Gastrocnemius medialis (tissue), 4 donors: Measurements from ENCODE around the gene PAPOLA.

Source experiments
- CTCF ChIP-seq, 5 experiments: fragments of 450-650 bp in 3 of 5; fragments of 200-600 bp in 2 of 5; sonication (generic) in 2 of 5; IDR thresholded peaks in 4 of 5; conservative IDR thresholded peaks in 1 of 5; 1 replicate in 4 of 5; 2 replicates in 1 of 5; pipeline ENCODE4 v1.5.1; 2016 to 2019; ENCODE audit warnings: antibody characterized with exemption in 5 of 5, mild to moderate bottlenecking in 3 of 5, moderate library complexity in 3 of 5
- POLR2A ChIP-seq, 2 donors: fragments of 450-650 bp; IDR thresholded peaks; one replicate each; pipeline ENCODE4 v1.6.1; 2017; ENCODE audit warnings: antibody characterized with exemption in 2 of 2, mild to moderate bottlenecking in 2 of 2, moderate library complexity in 2 of 2

- TF ChIP-seq CTCF (IDR thresholded peaks at IDR 0.05 in 4 of 5, conservative IDR thresholded peaks at IDR 0.05 in 1 of 5) (no peak), POLR2A (IDR thresholded peaks at IDR 0.05) (no peak)
Measured at GRCh38 chr14:96538097-96538989, 36.2 kb downstream of the PAPOLA start.
